Measurements from ENCODE around the gene C9orf50.
"Not testable (repeated sequence)": the region's sequence is repeated elsewhere in the genome, so short reads cannot be mapped to it uniquely, and the experiment has no call there.

Gene C9orf50

DNA sequence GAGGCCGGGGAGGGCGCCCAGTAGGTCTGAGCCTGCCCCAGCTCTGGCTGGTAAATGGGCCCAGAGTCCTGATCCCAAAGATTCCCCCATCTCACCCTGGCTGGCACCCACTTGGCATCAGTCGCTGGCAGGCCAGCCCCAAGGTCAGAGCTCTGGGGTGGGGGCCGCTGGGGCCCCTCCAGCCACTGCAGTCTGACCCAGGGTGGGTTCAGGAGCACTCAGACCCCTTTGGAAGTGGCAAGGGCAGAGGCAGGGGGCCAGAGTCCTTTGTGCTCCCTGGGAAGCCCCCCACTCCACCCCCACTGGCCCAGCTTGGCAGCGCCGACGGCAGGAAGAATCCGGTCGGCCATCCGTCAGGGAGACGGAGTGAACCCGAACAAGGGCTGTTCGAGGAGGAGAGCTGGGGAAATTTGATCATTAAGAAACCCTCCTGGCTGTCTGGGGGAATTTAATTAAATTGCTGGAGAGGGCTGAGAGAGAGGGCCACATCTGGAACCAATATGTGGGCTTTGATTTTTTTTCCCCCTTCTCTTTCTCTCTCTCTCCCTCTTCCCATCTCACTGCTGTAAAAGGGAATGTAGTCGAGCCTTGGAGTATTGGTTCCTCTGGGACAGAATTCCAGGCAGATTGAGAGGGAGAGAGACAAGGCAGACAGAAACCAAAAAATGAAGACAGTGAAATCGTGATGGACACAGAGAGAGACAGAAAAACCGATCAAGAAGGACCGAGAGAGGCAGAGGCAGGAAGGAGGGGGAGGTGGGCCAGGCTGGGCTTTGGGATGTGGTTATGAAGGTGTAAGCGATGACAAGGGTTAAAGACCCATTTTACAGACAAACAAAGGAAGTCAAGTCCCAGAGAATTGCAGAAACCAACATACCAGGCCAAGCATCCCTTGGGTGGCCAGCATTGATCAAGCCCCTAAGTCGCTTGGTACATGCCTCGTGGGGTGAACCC lies 29.1 kb upstream of the C9orf50 start:
- H3K4me3 ChIP-seq (ENCODE audit: low read length): no peak overlapping the region
- DNase-seq (ENCODE audit: low read depth, low spot score): no peak

- DNase-seq (ENCODE audit: low read depth, low spot score): no peak
- H3K4me3 ChIP-seq (ENCODE audit: low read length): no peak overlapping the region
Observed at GRCh38 chr9:129648764-129649115, 27.8 kb upstream of the C9orf50 start.

DNA sequence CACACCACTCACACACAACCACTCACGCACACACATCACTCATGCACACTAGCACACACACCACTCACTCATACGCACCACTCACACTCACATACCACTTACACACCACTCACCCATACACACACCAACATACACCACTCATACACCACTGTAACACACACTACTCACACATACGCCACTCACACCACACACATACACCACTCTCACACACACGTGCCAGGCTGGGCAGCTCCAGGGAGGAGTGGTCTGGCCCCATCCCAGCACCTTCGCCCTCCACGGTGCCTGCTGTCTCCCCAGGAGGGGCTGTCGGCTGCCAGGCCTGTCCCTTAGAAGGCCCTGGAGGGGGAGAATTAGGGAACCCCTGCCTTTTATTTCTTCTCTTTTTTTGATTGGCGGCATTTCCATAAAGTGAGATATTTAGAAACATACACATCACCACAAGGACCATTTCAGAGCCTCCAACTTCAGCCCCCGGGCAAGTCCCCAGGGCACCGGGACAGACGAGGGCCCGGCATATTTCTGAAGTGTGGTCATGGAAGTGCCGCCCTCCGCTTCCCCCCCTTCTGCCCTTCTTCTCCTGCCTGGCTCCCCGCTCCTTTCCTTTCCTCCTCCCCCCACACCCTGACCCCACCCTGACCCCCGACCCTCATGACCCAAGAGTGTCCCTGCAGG lies 27.3 kb upstream of the C9orf50 start:
- DNase-seq (ENCODE audit: low read depth, low spot score): no peak
- H3K4me3 ChIP-seq (ENCODE audit: low read length): no peak overlapping the region

DNA sequence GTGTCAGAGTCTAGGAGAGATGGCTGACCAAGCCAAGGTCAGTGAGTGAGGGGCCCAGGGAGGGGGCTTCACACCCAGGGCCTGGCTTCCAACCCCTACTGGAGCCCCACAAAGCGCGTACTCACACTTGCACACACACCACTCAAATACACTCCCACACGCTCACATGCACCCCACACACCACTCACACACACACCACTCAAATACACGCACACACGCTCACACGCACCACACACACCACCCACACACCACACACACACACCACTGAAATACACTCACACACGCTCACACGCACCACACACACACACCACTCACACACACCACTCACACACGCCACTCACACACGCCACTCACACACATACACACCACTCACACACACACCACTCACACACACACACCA lies 26.7 kb upstream of the C9orf50 start:
- no peak for DNase-seq (ENCODE audit: low read depth, low spot score)
- no peak overlapping the region for H3K4me3 ChIP-seq (ENCODE audit: low read length)

DNA sequence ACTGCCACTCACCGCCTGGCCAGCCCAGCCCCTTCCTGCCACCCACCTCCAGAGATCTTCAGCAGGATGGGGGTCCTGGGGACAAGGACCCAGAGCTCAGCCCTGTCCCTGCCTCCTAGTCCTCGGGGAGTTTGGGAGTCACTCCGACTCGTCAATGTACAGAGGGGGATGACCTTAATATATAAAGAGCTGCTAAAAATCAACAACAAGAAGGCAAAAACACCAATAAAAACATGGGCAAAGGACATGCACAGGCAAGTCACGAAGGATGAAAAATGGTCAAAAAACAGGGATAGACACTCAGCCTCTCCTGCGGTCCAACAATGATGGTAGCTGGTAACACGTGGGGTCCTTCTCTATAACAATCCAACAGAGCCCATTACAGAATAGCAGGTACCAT lies 25.8 kb upstream of the C9orf50 start:
- no peak overlapping the region for H3K4me3 ChIP-seq (ENCODE audit: low read length)
- DNase-seq (ENCODE audit: low read depth, low spot score): no peak

- no peak overlapping the region for H3K4me3 ChIP-seq (ENCODE audit: low read length)
- no peak for DNase-seq (ENCODE audit: low read depth, low spot score)
Observed at GRCh38 chr9:129646252-129646651, 25.4 kb upstream of the C9orf50 start.

- H3K4me3 ChIP-seq (ENCODE audit: low read length): no peak overlapping the region
- DNase-seq (ENCODE audit: low read depth, low spot score): no peak
Observed at GRCh38 chr9:129644902-129645301, 24.0 kb upstream of the C9orf50 start.

- H3K4me3 ChIP-seq (ENCODE audit: low read length): no peak overlapping the region
- no peak for DNase-seq (ENCODE audit: low read depth, low spot score)
Observed at GRCh38 chr9:129644365-129644764, 23.5 kb upstream of the C9orf50 start.

DNA sequence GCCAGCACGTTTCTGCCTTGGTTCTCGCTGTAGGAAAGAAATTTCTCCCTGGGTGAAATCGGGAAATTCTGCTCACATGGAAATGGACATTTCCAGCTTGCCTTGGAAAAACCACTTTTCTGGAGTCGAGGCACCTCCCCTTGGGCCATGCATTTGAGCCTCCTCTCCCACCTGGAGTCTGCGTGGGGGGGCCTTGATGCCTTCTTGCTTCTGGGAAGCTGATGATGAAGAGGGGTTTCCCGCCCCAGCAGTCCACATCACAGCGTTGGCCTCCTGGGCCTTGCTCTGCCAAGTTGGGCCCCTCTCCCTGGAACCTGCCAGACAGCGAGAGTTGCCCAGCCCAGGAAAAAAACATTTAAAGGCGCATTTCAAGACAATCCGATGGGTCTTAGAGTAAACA lies 22.8 kb upstream of the C9orf50 start:
- DNase-seq (ENCODE audit: low read depth, low spot score): no peak
- H3K4me3 ChIP-seq (ENCODE audit: low read length): no peak overlapping the region

- peak within 1 kb of the TSS; percentile 88 for H3K4me3 ChIP-seq (ENCODE audit: low read length)
- peak; percentile 64 for DNase-seq (ENCODE audit: low read depth, low spot score)
Observed at GRCh38 chr9:129641750-129642585, 21.1 kb upstream of the C9orf50 start, which contains the start of gene ASB6. Gene ASB6, minus strand, starts transcription at chr9:129642151. Its CDS starts 152 bp downstream, at chr9:129641999.

DNA sequence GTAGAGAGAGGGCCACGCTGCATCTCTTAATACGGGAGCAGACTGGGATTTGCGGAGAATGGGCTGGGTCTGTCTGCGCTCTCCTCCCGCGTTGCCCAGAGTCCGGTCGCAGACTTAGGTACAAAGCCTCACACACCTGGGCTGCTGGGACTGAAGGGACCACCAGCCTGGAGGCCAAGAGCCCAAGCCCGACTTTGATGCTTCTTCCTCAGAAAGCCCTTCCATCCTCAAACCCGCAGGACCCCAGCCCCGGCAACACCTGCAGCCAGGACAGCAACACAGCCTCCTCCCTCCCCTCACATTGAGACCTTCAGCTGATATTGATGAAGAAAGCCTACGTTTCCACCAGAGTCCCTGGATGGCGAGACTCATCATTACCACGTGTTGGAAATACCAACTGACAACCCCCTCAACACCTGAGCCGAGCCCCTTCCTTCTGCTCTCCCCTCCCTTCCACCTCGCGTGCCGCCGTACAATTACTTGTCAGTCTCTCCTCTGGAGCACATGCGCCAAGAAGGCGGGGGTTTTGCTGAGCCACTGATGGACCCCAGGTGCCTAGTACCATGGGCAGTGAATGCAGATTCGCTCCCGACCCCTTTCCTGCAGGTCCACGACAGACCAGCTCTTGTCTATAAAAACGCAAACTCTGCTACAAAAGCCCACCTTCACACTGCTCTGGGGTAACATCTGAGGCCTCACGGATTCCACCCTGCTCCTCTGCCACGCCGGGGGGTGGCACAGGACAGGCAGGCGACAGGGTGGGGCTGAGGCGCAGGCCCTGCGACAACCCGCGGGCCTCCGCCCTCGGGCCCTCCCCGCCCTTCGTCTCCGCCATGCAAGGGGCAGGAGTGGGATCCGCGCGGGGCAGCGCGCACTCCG lies 20.2 kb upstream of the C9orf50 start:
- peak overlapping the region; percentile 88 for H3K4me3 ChIP-seq (ENCODE audit: low read length)

DNA sequence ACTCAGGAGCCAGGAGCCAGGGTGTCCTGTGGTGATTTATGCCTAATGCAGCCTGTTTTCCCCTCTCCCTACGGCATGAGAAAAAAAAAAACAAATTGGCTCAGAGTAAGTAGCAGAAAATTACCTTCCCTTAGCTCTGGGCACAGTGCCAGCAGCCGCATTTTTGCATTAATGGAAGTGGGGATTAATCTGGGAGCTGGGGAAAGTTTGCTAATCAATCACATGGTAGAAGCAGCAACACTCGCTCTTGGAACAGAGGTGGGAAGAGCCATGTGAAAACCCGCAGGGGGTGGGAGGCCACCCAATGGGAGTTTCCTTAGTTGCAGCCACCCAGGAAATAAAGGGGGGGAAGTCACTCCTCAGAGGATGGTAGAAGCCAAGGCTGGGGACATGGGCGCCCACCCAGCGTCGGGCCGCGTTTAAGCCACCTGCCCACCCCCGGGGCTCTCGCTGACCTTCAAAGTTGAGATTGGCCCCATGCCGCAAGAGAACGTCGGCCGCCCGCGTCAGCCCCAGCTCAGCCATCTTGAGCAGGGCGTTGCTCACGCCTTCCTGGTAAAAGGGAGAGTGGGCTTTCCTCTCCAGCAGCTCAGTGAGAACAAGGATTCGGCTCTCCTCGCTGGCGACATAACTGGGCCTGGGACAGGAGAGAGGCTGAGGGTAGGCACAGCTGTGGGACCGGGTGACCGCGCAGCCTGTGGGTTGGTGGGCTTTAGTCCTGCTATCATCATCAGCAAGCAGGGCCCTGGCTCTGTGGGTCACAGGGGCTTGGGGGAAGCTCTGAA lies 19.4 kb upstream of the C9orf50 start:
- H3K4me3 ChIP-seq (ENCODE audit: low read length): peak overlapping the region; percentile 88
- DNase-seq (ENCODE audit: low read depth, low spot score): no peak

More for the DNA sequence above, 20.2 kb upstream of the C9orf50 start:
- no peak for DNase-seq (ENCODE audit: low read depth, low spot score)

DNA sequence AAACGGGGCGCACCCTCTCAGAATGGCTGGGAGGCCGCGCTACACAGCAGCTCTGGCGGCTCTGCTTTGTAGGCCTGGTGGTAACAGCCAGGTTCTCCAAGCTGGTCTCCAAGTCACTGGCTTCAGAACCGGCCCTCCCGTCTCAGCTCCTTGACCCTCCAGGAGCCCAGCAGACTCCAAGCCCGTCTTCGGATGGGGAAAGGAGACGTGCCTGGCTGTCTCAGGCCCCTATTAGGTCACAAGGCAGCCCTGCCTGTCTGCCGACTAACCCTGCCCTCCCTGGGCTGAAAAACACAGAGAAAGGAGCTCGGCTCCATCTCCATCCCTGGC lies 18.8 kb upstream of the C9orf50 start:
- H3K4me3 ChIP-seq (ENCODE audit: low read length): no peak overlapping the region
- DNase-seq (ENCODE audit: low read depth, low spot score): no peak

DNA sequence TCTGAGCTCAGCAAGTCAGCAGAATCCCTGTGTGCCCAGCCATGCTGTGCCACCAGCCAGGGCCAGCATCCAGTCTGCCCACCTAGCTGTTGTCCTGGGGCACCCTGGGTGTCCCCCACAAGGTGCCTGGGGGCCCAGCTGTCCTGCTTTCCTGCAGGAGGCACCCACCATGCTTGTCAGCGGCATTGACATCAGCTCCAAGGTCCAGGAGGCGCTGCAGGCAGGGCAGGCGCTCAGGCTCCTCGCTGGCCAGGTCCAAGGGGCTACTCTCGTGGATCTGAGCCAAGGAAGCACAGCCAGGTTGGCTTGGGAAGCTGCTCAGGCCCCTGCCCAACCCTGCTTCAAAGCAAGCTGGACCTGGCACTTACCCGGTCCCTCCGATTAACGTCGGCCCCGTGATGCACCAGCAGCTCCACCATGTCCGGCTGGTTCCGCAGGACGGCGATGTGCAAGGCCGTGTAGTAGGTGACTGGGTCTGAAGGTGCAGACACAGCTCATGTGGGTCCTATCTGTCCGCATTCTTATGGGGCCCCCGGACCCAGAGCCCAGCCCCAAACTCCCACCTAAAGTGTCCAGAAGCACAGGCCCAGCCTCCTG lies 18.2 kb upstream of the C9orf50 start:
- DNase-seq (ENCODE audit: low read depth, low spot score): no peak
- no peak overlapping the region for H3K4me3 ChIP-seq (ENCODE audit: low read length)

DNA sequence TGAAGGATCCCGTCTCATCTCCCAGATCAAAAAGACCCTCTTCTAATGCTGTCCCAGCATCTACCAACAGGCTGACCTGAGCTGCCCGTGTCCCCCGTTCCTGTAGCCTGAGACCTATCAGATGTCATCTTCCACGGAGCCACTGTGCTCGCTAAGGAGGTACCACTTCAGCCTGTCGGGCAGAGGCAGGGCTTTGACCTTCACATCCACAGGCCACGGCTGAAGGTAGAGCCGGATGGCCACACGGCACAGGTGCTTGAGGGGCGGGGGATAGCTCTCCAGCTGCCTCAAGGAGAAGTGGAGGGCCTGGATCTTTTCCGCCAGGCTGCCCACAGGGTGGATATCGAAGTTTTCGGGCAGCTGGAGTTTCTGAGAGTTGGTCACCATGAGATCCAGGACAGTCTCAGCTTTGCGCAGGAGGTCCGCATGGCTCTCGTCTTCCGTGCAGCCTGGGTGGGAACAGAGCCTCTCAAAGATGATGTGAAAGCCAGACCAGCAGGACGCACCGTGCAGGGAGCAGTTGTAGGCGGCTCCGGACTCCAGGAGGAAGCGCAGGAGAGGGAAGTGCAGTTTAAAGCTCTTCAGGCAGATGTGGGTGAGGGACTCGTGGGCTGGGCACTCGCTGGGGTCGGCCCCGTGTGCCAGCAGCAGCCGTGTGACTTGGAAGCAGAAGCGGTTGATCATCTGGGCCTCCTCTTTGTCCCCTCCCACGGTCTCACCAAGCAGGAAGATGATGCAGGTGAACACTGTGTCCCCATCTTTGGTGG lies 17.0 kb upstream of the C9orf50 start:
- no peak for DNase-seq (ENCODE audit: low read depth, low spot score)
- H3K4me3 ChIP-seq (ENCODE audit: low read length): no peak overlapping the region

GRCh38 chr9:129637102-129637501 lies 16.2 kb upstream of the C9orf50 start:
- no peak overlapping the region for H3K4me3 ChIP-seq (ENCODE audit: low read length)
- no peak for DNase-seq (ENCODE audit: low read depth, low spot score)

- not testable (repeated sequence) for H3K4me3 ChIP-seq (ENCODE audit: low read length); DNase-seq (ENCODE audit: low read depth, low spot score)
Observed at GRCh38 chr9:129636343-129636742, 15.4 kb upstream of the C9orf50 start.

Measured in Jurkat, Clone E6-1 (cell line).